Osteoblast (primary cell): ENCODE measurements around the gene PRKN. TPM values are rescaled to one million over a fixed set of nuclear protein-coding genes. Genes with fewer than 3 reads are reported as not detected.
A peak's percentile ranks its signal among the peaks of the same experiment; 100 is the strongest.

Experiments used
- DNase-seq: peaks from one replicate; pipeline ENCODE4 v3.0.0; 2011; ENCODE audit warnings: low spot score, mixed read lengths; ENCODE audit not compliant: insufficient read length; ENCODE audit errors: missing footprints
- H2AFZ ChIP-seq: 2 replicates; pipeline ENCODE4 v1.6.0; 2011; ENCODE audit warnings: mild to moderate bottlenecking, low read length
- H3K27ac ChIP-seq: 2 replicates; pipeline ENCODE4 v1.5.1; 2011; ENCODE audit warnings: mild to moderate bottlenecking, low read depth, low read length, moderate library complexity
- H3K27me3 ChIP-seq: 2 replicates; pipeline ENCODE4 v1.6.0; 2012; ENCODE audit warnings: mild to moderate bottlenecking, control low read depth, inconsistent platforms, low read length, moderate library complexity; ENCODE audit not compliant: insufficient read depth
- H3K36me3 ChIP-seq: 2 replicates; pipeline ENCODE4 v1.5.1; 2011; ENCODE audit warnings: mild to moderate bottlenecking, low read length, control low read depth, moderate library complexity; ENCODE audit not compliant: insufficient read depth
- H3K4me1 ChIP-seq: 2 replicates; pipeline ENCODE4 v1.5.1; 2011; ENCODE audit warnings: mild to moderate bottlenecking, low read length, control low read depth, moderate library complexity; ENCODE audit not compliant: insufficient read depth
- H3K4me2 ChIP-seq: 2 replicates; pipeline ENCODE4 v1.6.0; 2011; ENCODE audit warnings: mild to moderate bottlenecking, low read length; ENCODE audit not compliant: insufficient read depth
- H3K4me3 ChIP-seq: fragments of 200-600 bp; sonication (generic); 3 replicates; pipeline ENCODE4 v1.5.1; 2012; ENCODE audit warnings: mild to moderate bottlenecking, low read length, inconsistent platforms; ENCODE audit not compliant: insufficient read depth
- H3K79me2 ChIP-seq: 2 replicates; pipeline ENCODE4 v1.6.0; 2012; ENCODE audit warnings: mild to moderate bottlenecking, low read length, control low read depth, inconsistent platforms; ENCODE audit not compliant: insufficient read depth
- H3K9me3 ChIP-seq: 2 replicates; pipeline ENCODE4 v1.5.1; 2011; ENCODE audit warnings: low read depth, low read length, control low read depth
- H4K20me1 ChIP-seq: 2 replicates; pipeline ENCODE4 v1.6.0; 2012; ENCODE audit warnings: mild to moderate bottlenecking, low read length, control low read depth; ENCODE audit not compliant: insufficient read depth
- total RNA-seq: library from RNA; depleted of rRNA; stranded (reverse); fragments of >200 nt; gene quantifications from 2 replicates; pipeline ENCODE4 v1.2.3, GENCODE V29; 2012
- TF ChIP-seq, protein P1 (sequence below): IDR thresholded peaks from 2 replicates; pipeline ENCODE4 v1.5.1; 2011; ENCODE audit warnings: mild to moderate bottlenecking, low read depth, low read length, moderate library complexity; ENCODE audit errors: extremely low read depth

PRKN gene
- total RNA-seq, 1 donor = 2.9 TPM

DNA sequence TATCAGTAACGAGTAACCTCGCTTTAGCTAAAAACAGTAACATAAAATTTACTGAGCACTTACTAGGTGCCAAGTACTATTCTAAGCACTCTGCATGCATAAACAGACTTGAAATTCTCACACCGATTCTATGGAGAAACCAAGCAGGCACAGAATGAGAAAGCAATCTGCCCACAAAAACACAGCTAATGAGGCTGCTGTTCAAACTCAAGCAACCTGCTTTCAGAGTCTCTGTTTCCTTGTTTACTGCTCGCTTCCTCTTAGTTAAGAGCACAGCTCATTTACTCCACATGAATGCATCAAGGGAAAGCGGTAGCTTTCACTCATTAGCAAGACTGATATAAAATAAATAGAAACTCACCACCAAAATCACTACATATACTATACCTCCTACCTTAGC, 37.4 kb downstream of the PRKN start:
- Histone ChIP-seq H4K20me1 (no peaks in the 10 kb centered on the region), H3K4me1 (no peaks in the 10 kb centered on the region), H3K9me3 (peaks cover 2% of the 10 kb centered on the region), H3K27ac (no peak overlapping the region), H3K79me2 (no peaks in the 10 kb centered on the region), H3K4me2 (no peak overlapping the region), H3K36me3 (no peaks in the 10 kb centered on the region), H2AFZ (no peak overlapping the region), H3K4me3 (no peak overlapping the region), H3K27me3 (no peaks in the 10 kb centered on the region)
- no peak for DNase-seq
- TF ChIP-seq, protein P1, sequence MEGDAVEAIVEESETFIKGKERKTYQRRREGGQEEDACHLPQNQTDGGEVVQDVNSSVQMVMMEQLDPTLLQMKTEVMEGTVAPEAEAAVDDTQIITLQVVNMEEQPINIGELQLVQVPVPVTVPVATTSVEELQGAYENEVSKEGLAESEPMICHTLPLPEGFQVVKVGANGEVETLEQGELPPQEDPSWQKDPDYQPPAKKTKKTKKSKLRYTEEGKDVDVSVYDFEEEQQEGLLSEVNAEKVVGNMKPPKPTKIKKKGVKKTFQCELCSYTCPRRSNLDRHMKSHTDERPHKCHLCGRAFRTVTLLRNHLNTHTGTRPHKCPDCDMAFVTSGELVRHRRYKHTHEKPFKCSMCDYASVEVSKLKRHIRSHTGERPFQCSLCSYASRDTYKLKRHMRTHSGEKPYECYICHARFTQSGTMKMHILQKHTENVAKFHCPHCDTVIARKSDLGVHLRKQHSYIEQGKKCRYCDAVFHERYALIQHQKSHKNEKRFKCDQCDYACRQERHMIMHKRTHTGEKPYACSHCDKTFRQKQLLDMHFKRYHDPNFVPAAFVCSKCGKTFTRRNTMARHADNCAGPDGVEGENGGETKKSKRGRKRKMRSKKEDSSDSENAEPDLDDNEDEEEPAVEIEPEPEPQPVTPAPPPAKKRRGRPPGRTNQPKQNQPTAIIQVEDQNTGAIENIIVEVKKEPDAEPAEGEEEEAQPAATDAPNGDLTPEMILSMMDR = no peak

GRCh38 chr6:162688751-162689345, 38.7 kb downstream of the PRKN start:
- no peaks in the 10 kb centered on the region for H4K20me1 ChIP-seq
- no peaks in the 10 kb centered on the region for H3K79me2 ChIP-seq
- no peaks in the 10 kb centered on the region for H3K4me1 ChIP-seq
- H3K9me3 ChIP-seq = peaks cover 2% of the 10 kb centered on the region
- DNase-seq = no peak
- H3K4me2 ChIP-seq = no peak overlapping the region
- H3K4me3 ChIP-seq = no peak overlapping the region
- TF ChIP-seq, protein P1 = no peak
- no peak overlapping the region for H3K27ac ChIP-seq
- H2AFZ ChIP-seq = no peak overlapping the region
- H3K27me3 ChIP-seq = no peaks in the 10 kb centered on the region
- H3K36me3 ChIP-seq = no peaks in the 10 kb centered on the region

GRCh38 chr6:162685586-162685985, 42.0 kb downstream of the PRKN start:
- H3K4me3 ChIP-seq = no peak overlapping the region
- H3K79me2 ChIP-seq = no peaks in the 10 kb centered on the region
- no peaks in the 10 kb centered on the region for H4K20me1 ChIP-seq
- no peaks in the 10 kb centered on the region for H3K4me1 ChIP-seq
- H2AFZ ChIP-seq = no peak overlapping the region
- no peak overlapping the region for H3K27ac ChIP-seq
- no peaks in the 10 kb centered on the region for H3K9me3 ChIP-seq
- DNase-seq = no peak
- no peak overlapping the region for H3K4me2 ChIP-seq
- no peaks in the 10 kb centered on the region for H3K36me3 ChIP-seq
- no peaks in the 10 kb centered on the region for H3K27me3 ChIP-seq
- TF ChIP-seq, protein P1 = no peak

DNA sequence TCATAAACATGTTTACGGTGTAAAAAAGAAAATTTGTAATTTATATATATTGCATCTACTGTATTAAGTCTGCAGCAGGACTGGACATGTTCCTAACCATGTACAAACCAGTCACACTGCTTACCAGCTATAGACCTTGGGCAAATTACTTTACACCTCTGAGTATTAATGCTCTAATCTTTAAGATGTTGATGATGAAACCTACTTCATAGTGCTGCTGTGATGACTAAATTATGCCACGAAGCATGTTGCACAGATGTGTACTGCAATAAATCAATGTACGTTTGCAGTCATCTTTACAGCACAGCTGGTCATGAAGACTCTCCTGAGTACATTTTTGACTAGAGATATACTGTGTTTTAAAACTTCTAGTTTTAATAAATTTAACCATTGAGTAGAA, 42.6 kb downstream of the PRKN start:
- Histone ChIP-seq H3K36me3 (no peaks in the 10 kb centered on the region), H3K9me3 (no peaks in the 10 kb centered on the region), H4K20me1 (no peaks in the 10 kb centered on the region), H2AFZ (no peak overlapping the region), H3K27ac (no peak overlapping the region), H3K79me2 (no peaks in the 10 kb centered on the region), H3K4me3 (no peak overlapping the region), H3K27me3 (no peaks in the 10 kb centered on the region), H3K4me1 (no peaks in the 10 kb centered on the region), H3K4me2 (no peak overlapping the region)
- TF ChIP-seq, protein P1 = no peak
- DNase-seq = peak; percentile 14
